Activated T-cell treated with anti-CD3 and anti-CD28 coated beads, Interleukin-2, amount 50 U/mL, for 72 hours (primary cell): Measurements from ENCODE around the gene MAP3K3. TPM values are rescaled to one million over a fixed set of nuclear protein-coding genes. Genes with fewer than 3 reads are reported as not detected.

Experiments
- ATAC-seq, 2 donors: fragments of 150-1000 bp; cut with Tn5 transposase; replicated peaks in 1 of 2; 2 replicates each; pipeline ENCODE4 v1.10.0; 2021; ENCODE audit warnings: moderate library complexity in 2 of 2, mild to moderate bottlenecking in 1 of 2
- DNase-seq, 2 donors: peaks; one replicate each; pipeline ENCODE4 v3.0.0; 2021 to 2022; ENCODE audit warnings: mixed read lengths in 1 of 2
- H3K27ac Mint-ChIP-seq: one replicate; pipeline ENCODE4 v1.8.0; 2022; ENCODE audit warnings: mild to moderate bottlenecking, moderate library complexity, mixed read lengths
- H3K27me3 Mint-ChIP-seq: one replicate; pipeline ENCODE4 v1.8.0; 2022; ENCODE audit warnings: low read depth, mixed read lengths
- H3K36me3 Mint-ChIP-seq, 2 donors: one replicate each; pipeline ENCODE4 v1.8.0; 2022; ENCODE audit warnings: mixed read lengths in 2 of 2, mild to moderate bottlenecking in 1 of 2; ENCODE audit not compliant: insufficient read depth in 2 of 2
- H3K4me1 Mint-ChIP-seq: one replicate; pipeline ENCODE4 v1.8.0; 2022; ENCODE audit warnings: low read depth, mixed read lengths
- H3K4me3 Mint-ChIP-seq, 2 donors: one replicate each; pipeline ENCODE4 v1.8.0; 2022; ENCODE audit warnings: mild to moderate bottlenecking in 2 of 2, mixed read lengths in 2 of 2, moderate library complexity in 2 of 2
- H3K9me3 Mint-ChIP-seq, 2 donors: one replicate each; pipeline ENCODE4 v1.8.0; 2022; ENCODE audit warnings: mixed read lengths in 2 of 2
- total RNA-seq, 2 donors: library from RNA; stranded (reverse); gene quantifications; one replicate each; pipeline ENCODE4 v1.2.3, GENCODE V29; 2022

MAP3K3 gene
- total RNA-seq, 2 donors from 2014 or later, result 34.9 to 46.8 TPM

- no peak overlapping the region for H3K4me3 Mint-ChIP-seq
- H3K27ac Mint-ChIP-seq, result peak overlapping the region; percentile 57
- ATAC-seq (no peak), DNase-seq (no peak)
- H3K27me3 Mint-ChIP-seq, result no peaks in the 10 kb centered on the region
- peaks cover 0 to 11% of the 10 kb centered on the region in 2 donors for H3K36me3 Mint-ChIP-seq
- H3K4me1 Mint-ChIP-seq, result no peaks in the 10 kb centered on the region
- no peaks in the 10 kb centered on the region for H3K9me3 Mint-ChIP-seq
These were observed 100.2 kb downstream of the MAP3K3 start for GRCh38 chr17:63722403-63722802.

GRCh38 chr17:63735691-63736090 lies 113.5 kb downstream of the MAP3K3 start:
- no peak for DNase-seq
- Mint-ChIP-seq H3K4me1 (peaks cover 7% of the 10 kb centered on the region), H3K27me3 (no peaks in the 10 kb centered on the region), H3K4me3 (no peak overlapping the region), H3K27ac (no peak overlapping the region), H3K9me3 (no peaks in the 10 kb centered on the region), H3K36me3 (peaks cover 2% of the 10 kb centered on the region in 2 donors)
- no peak for ATAC-seq

GRCh38 chr17:63740464-63741142 lies 118.4 kb downstream of the MAP3K3 start:
- Mint-ChIP-seq H3K4me3 (peak overlapping the region; percentile 92 to 97), H3K27me3 (no peaks in the 10 kb centered on the region), H3K36me3 (peaks cover 1 to 2% of the 10 kb centered on the region in 2 donors), H3K27ac (peak overlapping the region; percentile 97), H3K4me1 (peaks cover 21% of the 10 kb centered on the region), H3K9me3 (no peaks in the 10 kb centered on the region)
- DNase-seq (no peak), ATAC-seq (no peak)

DNA sequence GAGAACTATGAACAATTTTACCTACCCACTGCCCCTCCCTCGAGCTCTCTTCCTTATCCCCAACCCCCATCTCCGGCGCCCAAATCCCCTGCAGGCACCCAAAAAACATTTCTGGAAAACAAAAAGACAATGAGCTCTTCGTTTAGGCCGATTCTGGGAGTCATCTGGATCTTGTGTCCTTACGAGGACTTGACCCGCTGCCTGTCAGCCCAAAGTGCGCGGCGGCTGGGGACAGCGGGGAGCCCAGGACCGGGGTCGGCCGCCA lies 118.9 kb downstream of the MAP3K3 start:
- peak in 1 of 2 donors; percentile 66 for DNase-seq
- Mint-ChIP-seq H3K27me3 (no peaks in the 10 kb centered on the region), H3K4me3 (peak overlapping the region; percentile 92 to 97), H3K9me3 (no peaks in the 10 kb centered on the region), H3K27ac (peak overlapping the region; percentile 97), H3K4me1 (peaks cover 21% of the 10 kb centered on the region), H3K36me3 (peaks cover 1 to 2% of the 10 kb centered on the region in 2 donors)
- ATAC-seq, result peak; percentile 16 to 33

DNA sequence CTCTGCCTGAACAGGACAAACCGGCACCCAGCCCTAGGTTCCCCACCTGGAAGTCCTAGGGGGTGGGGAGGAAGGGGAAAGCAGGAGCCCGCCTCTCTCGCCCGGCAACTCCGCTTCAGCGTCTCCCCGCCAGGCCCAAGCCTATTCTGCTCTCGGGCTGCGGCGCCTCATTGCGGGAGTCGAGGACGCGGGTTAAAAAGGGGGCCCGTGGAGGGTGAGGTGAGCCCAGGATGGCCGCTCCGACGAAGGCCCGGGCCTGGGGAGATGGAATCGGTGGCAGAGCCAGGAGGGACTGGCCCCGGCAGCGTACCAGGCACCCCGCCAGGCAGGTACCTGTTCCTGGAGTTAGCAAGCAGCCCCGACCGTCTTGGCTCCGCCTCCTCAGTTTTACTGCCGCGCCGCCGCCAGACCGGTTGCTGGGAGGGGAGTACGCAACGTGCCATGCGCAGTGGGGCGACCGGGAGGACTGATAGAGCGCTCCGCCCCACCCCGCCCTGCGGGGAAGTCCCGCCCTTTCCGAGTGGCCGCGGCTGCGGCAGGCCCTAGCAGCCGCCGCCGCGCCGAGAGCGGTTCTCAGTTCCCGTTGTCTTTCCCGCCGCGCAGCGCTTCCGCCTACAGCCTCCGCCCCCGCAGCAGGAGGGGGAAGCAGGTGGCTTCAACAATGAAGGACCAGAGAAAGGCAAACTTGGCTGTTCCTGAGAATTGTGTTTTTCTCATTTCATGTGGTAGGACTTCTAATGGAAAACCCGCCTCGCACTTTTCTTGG lies 119.4 kb downstream of the MAP3K3 start, which contains the start of gene STRADA:
Gene STRADA, minus strand, starts transcription at position 392 of the 766 bp plus-strand sequence. CDS start 13,430 bp downstream, outside the sequence.
- Mint-ChIP-seq H3K36me3 (peaks cover 1 to 2% of the 10 kb centered on the region in 2 donors), H3K4me3 (peak within 1 kb of the TSS; percentile 92 to 97), H3K27ac (peak within 1 kb of the TSS; percentile 97), H3K9me3 (no peaks in the 10 kb centered on the region), H3K27me3 (no peaks in the 10 kb centered on the region), H3K4me1 (peaks cover 21% of the 10 kb centered on the region)
- DNase-seq (peak; percentile 100), ATAC-seq (peak; percentile 93 to 95)

Other genes with a start within 250 kb of the MAP3K3 start
- gene CYB561, start 176.1 kb upstream of the MAP3K3 start, total RNA-seq, result 10 to 100 TPM in 1 of 2 donors, 1 to 10 TPM in 1; 4.7 to 10.2 TPM
- 1 to 10 TPM in 1 of 2 donors, under 1 TPM in 1; 0.58 to 2.5 TPM for gene ACE, start 145.4 kb upstream of the MAP3K3 start, total RNA-seq
- gene KCNH6, start 99.1 kb upstream of the MAP3K3 start, total RNA-seq, result not detected
- gene DCAF7, start 71.9 kb upstream of the MAP3K3 start, total RNA-seq, result 100 to 1,000 TPM; 124 to 126 TPM
- gene TACO1, start 21.5 kb upstream of the MAP3K3 start, total RNA-seq, result 10 to 100 TPM; 32.7 to 35.1 TPM
- gene LIMD2, start 77.7 kb downstream of the MAP3K3 start, total RNA-seq, result 100 to 1,000 TPM; 227 to 324 TPM
- gene STRADA, start 119.4 kb downstream of the MAP3K3 start, total RNA-seq, result 10 to 100 TPM; 71.7 to 77.7 TPM
- 10 to 100 TPM; 59.5 to 60.3 TPM for gene CCDC47, start 151.2 kb downstream of the MAP3K3 start, total RNA-seq
- 100 to 1,000 TPM; 112 to 114 TPM for gene DDX42, start 151.8 kb downstream of the MAP3K3 start, total RNA-seq
- gene PSMC5, start 205.0 kb downstream of the MAP3K3 start, total RNA-seq, result 100 to 1,000 TPM; 144 to 161 TPM
- 10 to 100 TPM; 36.0 to 42.3 TPM for gene FTSJ3, start 205.2 kb downstream of the MAP3K3 start, total RNA-seq
- 100 to 1,000 TPM; 103 to 121 TPM for gene SMARCD2, start 220.3 kb downstream of the MAP3K3 start, total RNA-seq